Inferior parietal cortex (tissue), 1 donor: ENCODE data around the gene NXPE3.
A peak's percentile ranks its signal among the peaks of the same experiment; 100 is the strongest.
"Not testable (repeated sequence)": the region's sequence is repeated elsewhere in the genome, so short reads cannot be mapped to it uniquely, and the experiment has no call there.

Experiments
- DNase-seq: peaks from one replicate; pipeline ENCODE4 v3.0.0-alpha.2; 2016; ENCODE audit errors: extremely low spot score

NXPE3 gene

DNA sequence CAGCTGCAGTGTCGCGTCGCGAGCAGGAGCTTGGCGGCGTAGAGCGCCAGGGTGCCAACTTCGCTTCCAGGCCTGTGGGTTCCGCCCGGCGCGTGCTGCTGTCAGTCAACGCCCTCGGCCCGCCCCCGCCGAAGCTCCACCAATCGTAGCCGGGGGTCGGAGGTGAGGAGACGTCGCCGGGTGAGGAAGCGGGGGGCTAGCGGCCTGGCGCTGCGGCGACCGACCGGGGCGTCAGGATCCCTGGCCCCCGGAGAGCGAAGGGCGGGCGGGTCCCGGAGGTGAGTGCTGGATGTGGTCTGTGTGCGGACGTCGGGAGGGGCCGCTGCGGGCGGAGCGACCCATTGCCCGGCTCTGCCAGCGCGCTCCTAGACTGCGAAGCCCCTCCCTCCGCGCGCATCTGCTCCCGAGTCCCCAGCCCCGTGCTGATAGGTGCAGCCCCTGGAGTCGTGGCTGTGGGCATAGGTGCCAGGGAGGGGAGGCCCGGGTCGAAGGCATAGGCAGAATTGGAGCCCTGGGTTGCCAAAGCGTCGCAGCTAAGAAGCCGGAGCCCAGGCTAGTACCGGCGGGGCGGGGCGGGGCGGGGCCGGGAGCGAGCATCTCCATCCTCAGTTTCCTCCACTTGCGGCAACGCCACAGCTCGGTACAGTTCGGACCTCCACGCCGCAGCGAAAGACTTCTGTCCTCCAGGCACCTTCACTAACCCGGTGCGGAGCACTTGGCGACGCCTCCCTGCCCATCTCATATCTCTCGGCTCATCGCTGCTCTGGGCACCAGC, at the start of gene NXPE3:
NXPE3 (plus strand) TSS at position 165 of the 775 bp plus-strand sequence. CDS start 6,386 bp downstream, outside the sequence.
- peak; percentile 91 for DNase-seq

DNA sequence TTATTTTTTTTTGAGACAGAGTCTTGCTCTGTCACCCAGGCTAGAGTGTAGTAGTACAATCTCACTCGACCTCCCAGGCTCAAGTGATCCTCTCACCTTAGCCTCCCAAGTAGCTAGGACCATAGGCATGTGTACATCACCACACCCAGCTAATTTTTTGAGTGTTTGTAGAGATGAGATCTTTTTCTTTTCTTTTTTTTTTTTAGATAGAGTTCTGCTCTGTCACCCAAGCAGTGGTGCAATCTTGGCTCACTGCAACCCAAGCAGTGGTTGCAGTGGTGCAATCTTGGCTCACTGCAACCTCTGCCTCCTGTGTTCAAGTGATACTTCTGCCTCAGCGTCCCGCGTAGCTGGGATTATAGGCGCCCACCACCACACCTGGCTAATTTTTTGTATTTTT, 49.4 kb upstream of the NXPE3 start:
- no peak for DNase-seq

DNA sequence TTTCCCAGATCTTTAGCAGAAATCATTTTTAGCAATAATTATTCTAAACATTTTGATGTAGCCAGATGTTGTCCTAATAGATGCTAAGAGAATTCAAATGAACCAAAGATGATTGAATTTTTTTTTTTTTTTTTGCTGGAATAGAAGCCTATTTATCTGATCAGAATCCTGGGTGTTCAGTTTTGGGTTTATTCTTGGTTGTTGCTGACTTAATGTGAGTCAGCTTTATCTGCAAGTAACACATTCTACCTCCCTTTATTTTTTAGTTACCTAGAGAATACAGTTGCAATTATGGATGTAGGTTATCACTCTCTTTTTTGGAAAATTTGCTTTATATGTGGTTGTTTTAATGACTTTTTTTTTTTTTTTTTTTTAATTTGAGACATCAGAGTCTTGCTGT, 48.2 kb upstream of the NXPE3 start:
- no peak for DNase-seq

DNA sequence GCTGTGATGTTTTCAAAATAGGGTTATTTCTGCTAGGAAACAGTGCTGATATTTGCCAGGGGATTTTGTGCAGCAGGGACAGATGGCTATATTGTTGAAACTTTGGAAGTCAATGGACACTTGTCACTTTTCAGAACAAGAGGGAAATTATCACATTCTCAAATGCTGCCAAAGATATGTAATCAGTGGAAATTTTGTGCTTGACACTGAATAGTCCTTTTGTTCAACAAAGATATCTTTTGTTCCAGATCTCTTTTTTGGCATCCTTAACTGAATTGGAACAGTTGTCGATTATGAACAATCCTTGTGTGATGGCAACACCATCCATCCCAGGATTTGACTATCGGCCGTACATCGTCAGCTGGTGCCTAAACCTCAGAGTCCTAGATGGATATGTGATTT, 46.8 kb upstream of the NXPE3 start:
- peak; percentile 90 for DNase-seq

DNA sequence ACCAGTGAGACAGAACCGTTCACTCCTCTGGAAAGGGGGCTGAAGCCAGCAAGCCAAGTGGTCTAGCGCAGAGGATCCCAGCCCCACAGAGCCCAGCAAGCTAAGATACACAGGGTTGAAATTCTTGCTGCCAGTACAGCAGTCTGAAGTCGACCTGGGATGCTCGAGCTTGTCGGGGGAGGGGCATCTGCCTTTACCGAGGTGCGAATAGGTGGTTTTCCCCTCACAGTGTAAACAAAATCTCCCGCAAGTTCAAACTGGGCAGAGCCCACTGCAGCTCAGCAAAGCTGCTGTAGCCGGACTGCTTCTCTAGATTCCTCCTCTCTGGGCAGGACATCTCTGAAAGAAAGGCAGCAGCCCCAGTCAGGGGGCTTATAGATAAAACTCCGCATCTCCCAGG, 43.2 kb upstream of the NXPE3 start:
- DNase-seq: no peak

DNA sequence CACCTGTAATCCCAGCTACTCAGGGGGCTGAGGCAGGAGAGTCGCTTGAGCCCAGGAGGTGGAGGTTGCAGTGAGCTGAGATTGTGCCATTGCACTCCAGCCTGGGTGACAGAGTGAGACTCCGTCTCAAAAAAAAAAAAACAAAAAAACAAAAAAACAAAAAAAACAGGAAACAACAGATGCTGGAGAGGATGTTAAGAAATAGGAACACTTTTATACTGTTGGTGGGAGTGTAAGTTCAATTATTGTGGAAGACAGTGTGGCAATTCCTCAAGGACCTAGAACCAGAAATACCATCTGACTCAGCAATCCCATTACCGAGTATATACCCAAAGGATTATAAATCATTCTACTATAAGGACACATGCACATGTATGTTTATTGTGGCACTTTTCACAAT, 37.1 kb upstream of the NXPE3 start:
- not testable (repeated sequence) for DNase-seq

DNA sequence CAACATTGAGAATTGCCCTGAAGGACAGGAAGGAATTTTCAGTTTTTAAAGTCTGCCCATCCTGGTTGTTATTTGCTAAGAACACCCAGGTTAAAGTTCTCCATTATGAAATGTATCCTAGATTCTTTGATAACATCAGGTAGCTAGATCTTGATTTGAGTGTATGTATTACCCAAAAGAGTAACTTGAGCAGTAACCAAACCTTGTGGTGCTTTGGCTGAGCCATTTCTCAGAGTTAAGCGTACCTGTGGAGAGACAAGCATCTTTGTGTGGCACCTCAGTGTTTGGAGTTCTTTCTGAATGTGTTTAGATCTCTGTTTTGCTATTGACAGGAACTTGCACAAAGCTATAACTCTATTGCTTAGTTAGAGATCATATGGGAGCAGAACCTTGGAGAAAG, 34.2 kb upstream of the NXPE3 start:
- no peak for DNase-seq

DNA sequence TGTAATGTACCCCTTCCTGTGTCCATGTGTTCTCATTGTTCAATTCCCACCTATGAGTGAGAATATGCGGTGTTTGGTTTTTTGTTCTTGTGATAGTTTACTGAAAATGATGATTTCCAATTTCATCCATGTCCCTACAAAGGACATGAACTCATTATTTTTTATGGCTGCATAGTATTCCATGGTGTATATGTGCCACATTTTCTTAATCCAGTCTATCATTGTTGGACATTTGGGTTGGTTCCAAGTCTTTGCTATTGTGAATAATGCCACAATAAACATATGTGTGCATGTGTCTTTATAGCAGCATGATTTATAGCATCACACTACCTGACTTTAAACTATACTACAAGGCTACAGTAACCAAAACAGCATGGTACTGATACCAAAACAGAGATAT, 33.1 kb upstream of the NXPE3 start:
- DNase-seq: not testable (repeated sequence)

DNA sequence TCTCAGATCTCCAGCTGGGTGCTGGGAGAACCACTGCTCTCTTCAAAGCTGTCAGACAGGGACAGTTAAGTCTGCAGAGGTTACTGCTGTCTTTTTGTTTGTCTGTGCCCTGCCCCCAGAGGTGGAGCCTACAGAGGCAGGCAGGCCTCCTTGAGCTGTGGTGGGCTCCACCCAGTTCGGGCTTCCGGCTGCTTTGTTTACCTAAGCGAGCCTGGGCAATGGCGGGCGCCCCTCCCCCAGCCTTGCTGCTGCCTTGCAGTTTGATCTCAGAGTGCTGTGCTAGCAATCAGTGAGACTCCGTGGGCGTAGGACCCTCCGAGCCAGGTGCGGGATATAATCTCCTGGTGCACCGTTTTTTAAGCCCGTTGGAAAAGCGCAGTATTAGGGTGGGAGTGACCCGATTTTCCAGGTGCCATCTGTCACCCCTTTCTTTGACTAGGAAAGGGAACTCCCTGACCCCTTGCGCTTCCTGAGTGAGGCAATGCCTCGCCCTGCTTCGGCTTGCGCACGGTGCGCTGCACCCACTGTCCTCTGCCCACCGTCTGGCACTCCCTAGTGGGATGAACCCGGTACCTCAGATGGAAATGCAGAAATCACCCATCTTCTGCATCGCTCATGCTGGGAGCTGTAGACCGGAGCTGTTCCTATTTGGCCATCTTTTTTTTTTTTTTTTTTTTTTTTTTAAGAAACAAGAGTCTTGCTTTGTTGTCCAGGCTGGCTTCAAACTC, 25.5 kb upstream of the NXPE3 start:
- DNase-seq: not testable (repeated sequence)

DNA sequence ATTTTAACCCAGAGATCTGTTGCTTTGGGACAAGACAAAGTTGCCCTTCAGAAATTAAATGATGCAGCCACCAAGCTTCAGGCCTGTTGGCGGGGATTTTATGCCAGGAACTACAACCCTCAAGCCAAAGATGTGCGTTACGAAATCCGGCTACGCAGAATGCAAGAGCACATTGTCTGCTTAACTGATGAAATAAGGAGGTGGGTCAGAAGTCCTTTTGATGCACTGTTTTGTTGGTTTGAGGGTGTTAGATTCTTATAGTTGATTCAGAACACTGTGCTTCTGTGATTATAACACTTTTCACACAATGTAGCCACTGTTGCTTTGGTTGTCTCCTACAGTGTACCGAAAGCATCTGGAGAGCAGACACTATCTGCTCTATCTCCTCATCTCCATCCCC, 20.8 kb upstream of the NXPE3 start:
- DNase-seq: peak; percentile 39

DNA sequence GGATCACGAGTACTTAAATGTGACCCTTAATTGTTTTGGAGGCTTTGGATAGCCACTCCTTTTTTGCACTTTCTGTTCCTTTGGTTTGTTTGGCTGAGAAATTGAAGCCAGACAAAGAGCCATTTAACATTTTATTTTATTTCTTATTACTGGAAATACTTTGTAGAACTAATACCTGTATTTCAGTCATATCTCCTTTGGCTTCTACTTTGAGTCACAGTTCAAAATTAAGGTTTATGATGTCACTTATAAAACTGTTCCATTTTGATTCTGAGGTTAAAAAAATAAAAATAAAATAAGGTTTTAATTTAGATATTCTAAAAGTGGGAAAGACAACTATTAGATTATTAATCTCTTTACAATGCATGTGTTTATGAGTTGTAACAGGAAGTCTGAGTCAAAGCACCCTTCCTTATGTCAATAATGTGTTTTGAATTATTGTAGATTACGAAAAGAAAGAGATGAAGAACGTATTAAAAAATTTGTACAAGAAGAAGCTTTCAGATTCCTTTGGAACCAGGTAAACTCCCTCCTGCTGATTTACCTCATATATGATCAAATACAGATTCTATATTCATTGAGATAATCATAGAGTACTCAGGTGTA, 16.9 kb upstream of the NXPE3 start:
- DNase-seq: no peak

DNA sequence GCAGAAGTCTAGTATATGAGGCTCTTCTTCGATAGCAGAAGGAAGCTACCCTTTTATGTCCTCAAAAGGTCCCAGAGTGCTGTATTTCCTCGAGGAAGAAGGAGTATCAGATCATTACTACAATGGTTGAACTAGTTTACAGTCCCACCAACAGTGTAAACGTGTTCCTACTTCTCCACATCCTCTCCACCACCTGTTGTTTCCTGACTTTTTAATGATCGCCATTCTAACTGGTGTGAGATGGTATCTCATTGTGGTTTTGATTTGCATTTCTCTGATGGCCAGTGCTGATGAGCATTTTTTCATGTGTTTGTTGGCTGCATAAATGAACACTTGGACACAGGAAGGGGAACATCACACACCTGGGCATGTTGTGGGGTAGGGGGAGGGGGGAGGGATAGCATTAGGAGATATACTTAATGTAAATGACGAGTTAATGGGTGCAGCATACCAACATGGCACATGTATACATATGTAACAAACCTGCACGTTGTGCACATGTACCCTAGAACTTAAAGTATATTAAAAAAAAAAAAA, 1.2 kb upstream of the NXPE3 start:
- not testable (repeated sequence) for DNase-seq

DNA sequence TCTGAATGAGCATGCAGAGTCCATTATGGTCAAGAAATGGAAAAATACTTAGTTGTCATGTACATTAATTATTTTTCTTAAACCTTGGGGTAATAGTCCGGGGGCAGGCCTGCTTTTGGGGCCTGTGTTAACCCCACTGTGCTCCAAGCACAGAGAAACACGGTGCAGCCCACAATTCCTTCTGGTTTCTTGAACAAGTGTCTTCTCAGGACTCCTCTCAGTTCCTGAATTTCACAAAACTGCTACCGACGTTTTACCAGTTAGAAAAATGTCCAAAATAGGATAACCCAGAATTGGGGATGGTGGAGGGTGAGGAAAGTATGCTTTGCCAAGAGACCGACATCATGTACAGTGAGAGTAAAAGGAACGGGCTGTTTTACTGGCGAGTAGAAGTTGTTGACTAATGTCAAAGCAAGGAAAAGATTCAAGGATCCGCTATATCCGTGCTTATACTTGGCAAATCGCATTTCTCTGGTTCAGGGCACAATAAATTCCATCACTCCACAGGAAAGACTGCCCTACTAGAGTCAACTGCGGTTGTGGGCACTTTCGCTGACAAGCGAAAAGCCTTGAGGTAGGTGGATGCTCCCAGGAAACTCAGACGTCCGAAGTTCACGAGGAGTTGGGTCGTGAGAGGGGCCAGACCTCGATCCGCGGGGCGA, 495 bp upstream of the NXPE3 start:
- peak; percentile 33 for DNase-seq

DNA sequence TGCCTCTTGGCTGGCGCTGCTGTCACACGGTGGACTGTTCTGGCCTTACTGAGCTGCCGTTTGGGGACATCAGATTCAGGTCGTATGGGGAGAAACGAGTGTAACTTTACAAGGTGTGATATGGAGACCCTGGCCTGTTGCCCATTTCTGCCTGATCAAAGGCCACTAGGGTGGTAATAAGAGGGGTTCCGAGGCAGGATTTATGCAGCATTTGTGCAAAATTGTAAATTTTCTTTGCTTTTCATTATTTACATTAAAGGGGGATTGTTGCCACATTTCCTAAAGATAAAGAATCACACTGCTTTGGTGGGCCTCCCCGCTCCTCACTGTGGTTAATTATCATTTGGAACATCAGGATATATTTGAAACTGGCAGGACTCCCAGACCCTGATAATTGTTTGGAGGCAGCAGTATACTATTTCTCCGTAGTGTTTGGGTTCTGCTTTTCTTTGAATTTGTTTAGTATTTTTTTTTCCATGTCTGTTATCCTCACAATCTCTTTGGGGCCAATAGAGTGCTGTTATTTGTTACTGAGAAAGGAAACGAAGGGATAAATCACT, 891 bp downstream of the NXPE3 start:
- no peak for DNase-seq

DNA sequence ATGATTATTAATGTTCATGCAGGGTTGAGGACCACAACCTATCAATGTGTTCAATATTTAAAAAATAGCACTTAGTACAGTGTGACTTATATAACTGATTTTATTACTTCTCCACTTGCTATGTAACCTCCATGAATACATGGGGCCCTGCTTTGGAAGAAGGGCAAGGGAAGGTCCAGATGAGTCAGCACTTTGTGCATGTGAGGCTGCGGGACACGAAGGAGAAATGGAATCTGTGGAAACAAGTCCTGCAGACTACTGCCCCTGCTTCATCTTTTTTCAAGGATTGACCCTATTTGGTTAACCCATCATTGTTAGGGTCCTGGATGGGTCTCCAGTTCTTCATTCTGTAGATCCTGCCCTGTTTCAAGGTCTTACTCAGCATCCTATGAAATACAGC, 1.6 kb downstream of the NXPE3 start:
- peak; percentile 42 for DNase-seq

DNA sequence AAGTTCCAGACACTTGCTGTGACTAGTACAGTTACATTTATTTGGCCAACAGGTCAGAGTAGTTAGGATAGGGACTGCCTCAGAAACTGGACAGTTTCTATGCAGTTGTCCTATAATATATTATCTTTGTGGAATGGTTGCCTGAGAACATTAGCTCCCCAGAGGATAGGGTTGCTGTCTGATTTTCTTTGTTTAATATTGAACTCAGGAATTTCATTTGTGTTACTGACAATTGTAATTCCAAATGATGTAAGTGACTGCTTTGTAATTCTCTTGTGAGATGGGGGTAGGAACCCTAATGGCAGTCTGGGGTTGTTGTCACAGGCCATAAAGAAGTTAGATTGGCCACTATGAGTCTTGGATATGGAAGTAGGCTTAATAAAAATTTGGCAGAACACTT, 2.2 kb downstream of the NXPE3 start:
- DNase-seq: no peak

DNA sequence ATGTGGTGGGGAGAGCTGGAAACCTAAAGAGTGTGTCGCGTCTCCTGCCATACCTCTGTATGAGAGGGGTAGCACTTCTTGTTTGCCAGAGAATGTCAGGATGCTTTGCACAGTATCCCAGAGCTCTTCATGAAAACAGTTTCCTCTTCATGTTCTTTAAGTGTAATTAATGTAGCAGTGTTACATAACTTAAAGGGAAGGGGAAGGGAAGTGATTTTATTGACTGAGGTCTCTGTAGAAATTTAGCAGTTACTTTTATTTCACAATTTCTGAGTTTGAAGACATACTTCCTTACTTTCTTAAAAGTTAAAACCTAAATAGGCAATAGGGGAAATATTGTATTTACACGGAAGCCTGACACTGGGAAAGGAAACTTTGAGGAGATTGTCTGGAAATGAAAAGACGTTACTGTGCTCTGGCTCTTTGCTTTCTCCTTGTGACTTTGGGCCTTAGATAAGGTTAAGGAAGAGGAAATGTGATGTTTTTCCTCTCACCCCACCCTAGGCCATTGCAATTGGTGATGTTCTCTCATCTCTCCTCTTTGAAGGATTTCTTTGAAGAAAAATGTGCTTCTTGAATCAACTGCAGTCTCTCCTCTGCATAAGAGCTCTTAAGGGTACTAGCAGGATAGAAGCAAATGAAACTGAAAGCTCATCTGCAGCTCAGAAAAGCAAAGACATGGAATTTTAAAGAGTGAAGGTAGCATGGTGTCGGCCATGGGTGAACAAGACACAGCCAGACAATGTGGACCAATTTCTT, 6.0 kb downstream of the NXPE3 start:
- no peak for DNase-seq

DNA sequence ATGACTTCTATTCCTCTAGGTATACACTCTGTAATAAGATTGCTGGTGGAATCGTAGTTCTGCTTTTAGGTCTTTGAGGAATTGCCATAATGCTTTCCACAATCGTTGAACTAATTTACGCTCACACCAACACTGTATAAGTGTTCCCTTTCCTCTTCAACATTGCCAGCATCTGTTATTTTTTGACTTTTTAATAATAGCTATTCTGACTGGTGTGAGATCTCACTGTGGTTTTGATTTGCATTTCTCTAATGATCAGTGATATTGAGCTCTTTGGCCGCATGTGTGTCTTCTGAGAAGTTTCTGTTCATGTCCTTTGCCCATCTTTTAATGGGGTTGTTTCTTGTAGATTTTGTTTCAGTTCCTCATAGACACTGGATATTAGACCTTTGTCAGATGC, 12.8 kb downstream of the NXPE3 start:
- DNase-seq: no peak

DNA sequence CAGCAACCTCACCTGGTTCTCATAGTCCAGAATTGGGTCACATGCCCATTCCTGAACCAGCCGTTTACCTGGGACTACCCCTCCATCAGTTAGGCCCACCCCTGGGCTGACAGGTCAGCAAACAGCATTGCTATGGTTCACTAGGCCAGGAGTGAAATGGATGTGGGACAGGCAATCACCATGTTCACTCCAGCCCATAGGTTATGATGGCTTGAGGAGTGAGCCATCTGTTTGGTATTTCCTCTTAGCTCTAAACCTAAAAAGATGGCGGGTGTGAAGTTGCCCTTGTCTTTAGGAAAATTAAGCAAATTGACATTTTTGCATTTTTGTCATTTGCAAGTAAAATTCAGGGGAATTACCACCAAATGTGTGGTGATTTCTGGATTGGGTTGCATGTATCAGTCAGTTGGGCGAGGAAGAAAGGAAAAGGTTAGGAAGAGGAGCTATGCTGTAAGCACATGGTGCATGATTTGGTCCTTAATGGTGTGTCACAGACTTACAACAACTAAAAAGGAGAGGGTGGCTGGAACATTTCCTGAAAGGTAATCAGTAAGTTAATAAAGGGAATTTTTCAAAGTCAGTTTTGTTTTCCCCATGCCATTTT, 17.2 kb downstream of the NXPE3 start:
- no peak for DNase-seq

DNA sequence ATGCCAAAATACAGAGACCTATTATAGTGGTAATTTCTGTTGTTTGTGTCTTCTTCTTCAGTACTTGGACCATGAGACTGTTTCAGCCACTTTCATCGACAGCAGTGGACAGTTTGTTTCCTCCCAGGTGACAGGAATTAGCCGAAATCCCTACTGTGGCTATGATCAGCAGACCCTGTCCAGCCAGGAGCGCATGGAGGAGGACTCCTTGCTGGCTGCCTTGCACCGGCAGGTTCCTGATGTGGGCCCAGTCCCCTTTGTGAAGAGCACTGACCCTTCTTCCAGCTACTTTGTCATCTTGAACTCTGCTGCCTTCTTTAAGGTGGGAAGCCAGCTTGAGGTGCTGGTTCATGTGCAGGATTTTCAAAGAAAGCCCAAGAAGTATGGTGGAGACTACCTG, 22.2 kb downstream of the NXPE3 start:
- no peak for DNase-seq

DNA sequence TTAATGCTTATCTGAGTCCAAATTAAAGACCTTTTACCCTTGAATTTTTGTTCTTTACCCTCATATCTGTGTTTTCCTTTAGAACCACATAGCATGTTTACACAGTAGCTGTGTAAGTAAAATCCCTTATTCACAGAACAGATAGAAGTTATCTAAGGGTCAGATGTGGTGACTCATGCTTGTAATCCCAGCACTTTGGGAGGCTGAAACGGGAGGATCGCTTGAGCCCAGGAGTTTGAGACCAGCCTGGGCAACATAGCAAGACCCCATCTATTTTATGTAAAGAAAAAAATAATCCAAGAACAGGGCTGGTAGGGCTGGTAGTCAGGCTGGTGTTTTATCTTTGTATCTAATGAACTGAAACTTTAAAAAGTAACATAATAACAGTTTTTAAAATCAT, 23.2 kb downstream of the NXPE3 start:
- no peak for DNase-seq
